ENCODE results near the gene FAM170B. TPM values are rescaled to one million over a fixed set of nuclear protein-coding genes. Genes with fewer than 3 reads are reported as not detected.

FAM170B gene
- total RNA-seq, 2 donors from 2014 or later = not detected

- Histone ChIP-seq H3K4me3 (no peak overlapping the region), H3K27ac (no peak overlapping the region), H3K9me3 (no peaks in the 10 kb centered on the region), H3K4me1 (peaks cover 0 to 12% of the 10 kb centered on the region in 2 donors), H3K27me3 (no peaks in the 10 kb centered on the region), H3K36me3 (no peaks in the 10 kb centered on the region)
- DNase-seq (ENCODE audit: low spot score) = no peak
- no peak for TF ChIP-seq CTCF (IDR thresholded peaks at IDR 0.05)
These were observed 29.9 kb upstream of the FAM170B start for GRCh38 chr10:49163741-49164140.

- DNase-seq (ENCODE audit: low spot score) = no peak
- no peak for TF ChIP-seq CTCF (IDR thresholded peaks at IDR 0.05)
- no peaks in the 10 kb centered on the region for H3K36me3 ChIP-seq
These were observed 29.0 kb upstream of the FAM170B start for GRCh38 chr10:49162761-49163310.

GRCh38 chr10:49162063-49162462 is 28.2 kb upstream of the FAM170B start:
- TF ChIP-seq CTCF (IDR thresholded peaks at IDR 0.05) = no peak
- no peak overlapping the region for H3K27ac ChIP-seq
- no peaks in the 10 kb centered on the region for H3K4me1 ChIP-seq
- no peaks in the 10 kb centered on the region for H3K27me3 ChIP-seq
- no peak for DNase-seq (ENCODE audit: low spot score)
- no peak overlapping the region for H3K4me3 ChIP-seq
- H3K36me3 ChIP-seq = no peaks in the 10 kb centered on the region
- no peaks in the 10 kb centered on the region for H3K9me3 ChIP-seq

More at GRCh38 chr10:49162761-49163310, 29.0 kb upstream of the FAM170B start:
- H3K27me3 ChIP-seq = no peaks in the 10 kb centered on the region
- no peak overlapping the region for H3K27ac ChIP-seq
- peaks cover 0 to 8% of the 10 kb centered on the region in 2 donors for H3K4me1 ChIP-seq
- no peak overlapping the region for H3K4me3 ChIP-seq
- no peaks in the 10 kb centered on the region for H3K9me3 ChIP-seq

GRCh38 chr10:49161411-49161997 is 27.7 kb upstream of the FAM170B start:
- Histone ChIP-seq H3K36me3 (no peaks in the 10 kb centered on the region), H3K9me3 (no peaks in the 10 kb centered on the region), H3K27me3 (no peaks in the 10 kb centered on the region), H3K27ac (no peak overlapping the region), H3K4me1 (no peaks in the 10 kb centered on the region), H3K4me3 (no peak overlapping the region)
- peak; percentile 17 to 63 for TF ChIP-seq CTCF (IDR thresholded peaks at IDR 0.05)
- DNase-seq (ENCODE audit: low spot score) = no peak

- H3K27ac ChIP-seq = no peak overlapping the region
- DNase-seq (ENCODE audit: low spot score) = no peak
- no peaks in the 10 kb centered on the region for H3K4me1 ChIP-seq
- H3K27me3 ChIP-seq = no peaks in the 10 kb centered on the region
- no peaks in the 10 kb centered on the region for H3K36me3 ChIP-seq
- no peak for TF ChIP-seq CTCF (IDR thresholded peaks at IDR 0.05)
- no peak overlapping the region for H3K4me3 ChIP-seq
- H3K9me3 ChIP-seq = no peaks in the 10 kb centered on the region
These were observed 27.0 kb upstream of the FAM170B start for GRCh38 chr10:49160814-49161213.

- Histone ChIP-seq H3K4me1 (no peaks in the 10 kb centered on the region), H3K36me3 (no peaks in the 10 kb centered on the region), H3K4me3 (no peak overlapping the region), H3K9me3 (no peaks in the 10 kb centered on the region), H3K27me3 (no peaks in the 10 kb centered on the region), H3K27ac (no peak overlapping the region)
- DNase-seq (ENCODE audit: low spot score) = no peak
- no peak for TF ChIP-seq CTCF (IDR thresholded peaks at IDR 0.05)
These were observed 26.3 kb upstream of the FAM170B start for GRCh38 chr10:49160110-49160509.

Measured in right atrium auricular region (tissue), 2 donors.